GM21447 (cell line): ENCODE measurements around the gene NUP107.
"Not testable (repeated sequence)": the region's sequence is repeated elsewhere in the genome, so short reads cannot be mapped to it uniquely, and the experiment has no call there.

Source experiments
- ATAC-seq: cut with Tn5 transposase; IDR thresholded peaks from one replicate; pipeline ENCODE4 v1.9.1; 2021; ENCODE audit not compliant: unreplicated experiment

NUP107 gene

GRCh38 chr12:68686595-68687521 lies at the start of gene NUP107:
Gene NUP107 (plus strand): TSS chr12:68686978. CDS start chr12:68687066, 88 bp downstream.
- peak; percentile 93 for ATAC-seq

- ATAC-seq: not testable (repeated sequence)
These were observed 49.3 kb upstream of the NUP107 start for GRCh38 chr12:68637439-68637838.

DNA sequence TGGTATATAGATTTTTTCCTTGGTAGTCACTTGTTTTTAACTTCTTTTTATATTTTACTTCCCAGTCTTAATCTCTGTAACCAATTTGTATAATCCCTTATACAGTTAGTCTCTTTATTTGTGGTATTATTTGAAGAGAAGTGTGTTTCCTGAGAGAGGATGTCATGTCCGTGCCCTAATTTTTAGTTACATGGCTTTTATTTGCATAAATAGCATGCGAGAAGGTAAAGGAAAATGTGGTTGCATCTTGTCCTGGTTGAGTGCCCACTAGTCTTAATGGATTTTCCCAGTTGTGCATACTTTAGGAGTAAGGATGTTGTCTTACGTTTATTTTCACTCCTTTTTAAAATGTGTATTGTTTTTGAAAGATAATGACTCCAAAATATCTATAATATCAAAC lies 48.6 kb upstream of the NUP107 start:
- no peak for ATAC-seq

DNA sequence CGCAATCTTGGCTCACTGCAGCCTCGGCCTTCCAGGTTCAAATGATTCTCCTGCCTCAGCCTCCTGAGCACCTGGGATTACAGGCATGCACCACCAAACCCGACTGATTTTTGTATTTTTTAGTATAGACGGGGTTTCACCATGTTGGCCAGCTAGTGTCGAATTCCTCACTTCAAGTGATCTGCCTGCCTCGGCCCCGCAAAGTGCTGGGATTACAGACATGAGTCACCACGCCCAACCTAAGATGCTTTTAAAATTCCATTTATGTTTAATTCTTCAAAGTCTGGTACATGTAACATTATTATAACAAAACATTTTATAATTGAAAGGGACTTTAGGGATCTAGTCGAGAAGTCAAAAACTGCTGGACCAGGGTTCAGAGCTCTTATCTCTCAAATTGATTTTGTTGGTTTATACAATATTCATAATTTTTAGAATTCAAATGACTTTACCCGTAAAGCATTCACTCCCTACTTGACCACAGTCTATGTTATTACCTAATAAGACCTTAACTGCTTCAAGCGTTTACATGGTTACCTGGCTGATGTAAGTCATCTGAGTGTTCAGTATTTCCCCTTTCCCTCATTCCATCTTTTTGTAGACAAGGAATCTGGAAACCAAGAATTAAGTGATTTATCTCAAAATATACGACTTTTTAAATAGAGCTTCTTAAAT lies 47.9 kb upstream of the NUP107 start:
- no peak for ATAC-seq

GRCh38 chr12:68639396-68639767 lies 47.4 kb upstream of the NUP107 start:
- ATAC-seq: no peak

DNA sequence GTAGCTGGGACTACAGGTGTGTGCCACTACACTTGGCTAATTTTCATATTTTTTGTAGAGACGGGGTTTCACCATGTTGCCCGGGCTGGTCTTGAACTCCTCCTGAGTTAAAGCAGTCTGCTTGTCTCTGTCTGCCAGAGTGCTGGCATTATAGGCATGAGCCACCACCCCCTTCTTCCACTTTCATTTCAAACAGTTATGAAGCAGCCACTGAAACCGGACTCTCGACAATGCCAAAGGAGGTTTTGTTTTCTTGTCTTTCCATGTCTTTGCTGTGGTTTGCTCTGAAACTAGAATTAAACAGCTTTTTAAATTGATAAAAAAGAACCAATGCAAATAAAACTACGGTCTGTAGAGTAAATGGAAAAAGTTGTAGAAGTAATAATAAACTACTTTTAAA lies 45.6 kb upstream of the NUP107 start:
- peak; percentile 91 for ATAC-seq

GRCh38 chr12:68646484-68646883 lies 40.3 kb upstream of the NUP107 start:
- ATAC-seq: no peak

- no peak for ATAC-seq
These were observed 39.3 kb upstream of the NUP107 start for GRCh38 chr12:68647507-68647906.

GRCh38 chr12:68648179-68648578 lies 38.6 kb upstream of the NUP107 start:
- no peak for ATAC-seq

GRCh38 chr12:68665016-68665569 lies 21.7 kb upstream of the NUP107 start:
- no peak for ATAC-seq

DNA sequence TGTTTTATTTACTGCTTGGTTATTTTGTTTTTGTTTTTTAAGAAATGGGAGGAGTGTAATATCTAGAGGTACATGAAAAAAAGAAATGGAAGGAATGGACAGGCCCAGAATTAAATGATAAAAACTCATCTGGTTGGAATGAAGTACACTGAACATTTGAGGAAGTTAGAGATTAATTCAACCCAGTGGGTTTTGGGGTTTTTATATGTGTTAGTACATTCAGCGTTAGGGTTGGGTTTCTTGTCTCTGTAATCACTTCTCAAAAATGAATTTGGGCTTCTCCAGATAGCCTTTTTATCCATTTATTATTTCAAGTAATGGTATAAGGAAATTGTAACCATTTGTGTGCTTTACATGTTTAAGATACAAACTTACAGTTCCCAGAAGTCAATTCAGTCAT lies 19.5 kb upstream of the NUP107 start:
- no peak for ATAC-seq

DNA sequence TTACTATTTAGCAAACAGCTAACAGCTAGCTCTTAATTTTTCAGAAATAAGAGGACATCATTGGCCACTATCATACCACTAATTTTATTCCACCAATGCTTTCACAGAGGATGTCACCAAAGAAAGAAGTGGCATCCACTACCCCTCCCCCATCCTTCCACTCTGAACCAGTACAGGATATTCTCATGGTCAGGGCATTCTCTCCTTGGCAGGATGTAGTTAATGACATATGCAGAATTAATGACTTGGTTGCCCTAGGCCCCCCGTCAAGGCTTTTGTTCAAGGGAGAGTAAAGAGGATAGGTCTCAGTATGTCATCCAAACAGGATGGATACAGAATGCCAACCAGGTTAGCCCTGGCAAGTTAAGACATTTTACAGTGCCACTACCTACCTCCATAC lies 18.9 kb upstream of the NUP107 start:
- no peak for ATAC-seq

- ATAC-seq: no peak
These were observed 15.6 kb upstream of the NUP107 start for GRCh38 chr12:68671179-68671578.

GRCh38 chr12:68673788-68674187 lies 13.0 kb upstream of the NUP107 start:
- no peak for ATAC-seq

DNA sequence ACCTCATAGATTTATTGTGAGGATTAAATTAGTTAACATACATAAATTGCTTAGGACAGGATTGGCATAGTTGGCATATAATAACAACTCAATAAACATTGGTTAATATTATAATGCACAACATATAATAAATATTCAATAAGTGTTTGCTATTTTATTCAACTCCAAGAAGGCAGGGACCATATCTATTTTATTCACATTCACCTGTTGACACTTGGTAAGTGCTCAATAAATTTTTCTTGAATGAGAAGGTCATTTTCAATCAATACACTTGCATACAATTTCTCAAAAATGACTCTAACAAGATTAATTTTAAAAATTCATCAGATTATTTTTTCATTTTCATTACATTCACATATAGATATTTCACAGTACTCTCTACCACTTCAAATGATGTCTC lies 12.4 kb upstream of the NUP107 start:
- ATAC-seq: no peak

DNA sequence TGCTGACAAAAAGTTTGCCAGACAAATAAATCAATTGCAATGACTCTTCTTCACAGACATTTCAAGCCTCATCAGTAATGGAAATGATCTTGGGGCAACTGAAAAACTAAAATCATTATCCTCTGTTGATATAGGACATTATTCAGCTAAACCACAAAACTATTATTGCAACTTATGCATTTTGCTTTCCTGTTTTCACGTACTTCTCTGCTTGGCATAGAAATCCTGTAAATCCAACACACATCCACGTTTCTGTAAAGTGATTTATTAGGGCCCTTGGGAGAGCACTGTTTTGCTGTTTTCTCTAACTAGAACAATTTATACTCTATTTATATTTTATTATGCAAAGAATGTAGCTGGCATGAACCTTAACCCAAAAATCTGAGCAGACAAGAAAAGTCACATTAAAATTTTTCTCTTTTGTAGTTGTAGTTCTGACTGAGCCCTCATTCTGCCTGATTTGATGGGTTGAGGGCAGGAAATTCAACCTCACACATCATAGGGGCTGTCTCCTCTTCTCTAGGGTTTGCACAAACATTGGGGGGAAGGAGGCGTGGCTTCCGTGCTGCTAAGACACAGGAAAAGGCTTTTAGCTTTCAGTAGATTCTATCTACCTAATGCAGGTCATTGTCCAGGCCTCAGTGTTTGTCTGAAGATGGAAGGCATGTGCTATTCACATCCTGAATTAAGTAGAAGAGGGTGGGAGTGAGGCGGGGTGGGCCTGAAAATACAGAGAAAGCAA lies 11.5 kb upstream of the NUP107 start:
- ATAC-seq: no peak

- ATAC-seq: not testable (repeated sequence)
These were observed 9.9 kb upstream of the NUP107 start for GRCh38 chr12:68676854-68677253.

DNA sequence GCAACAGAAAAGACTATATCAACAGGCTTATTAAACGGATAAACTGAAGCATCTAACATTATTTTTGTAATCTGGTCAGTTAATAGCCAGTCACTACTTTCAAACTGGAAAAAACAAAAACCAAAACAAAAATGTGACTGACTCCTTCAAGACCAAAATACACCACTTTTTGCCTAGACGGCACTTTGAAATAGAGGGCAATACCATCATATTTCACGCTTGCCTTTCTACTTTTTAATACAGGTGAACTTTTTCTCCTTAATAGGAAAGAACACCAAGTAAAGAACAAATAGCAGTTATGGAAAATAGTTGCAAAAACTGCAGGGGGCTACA lies 550 bp upstream of the NUP107 start:
- ATAC-seq: no peak

DNA sequence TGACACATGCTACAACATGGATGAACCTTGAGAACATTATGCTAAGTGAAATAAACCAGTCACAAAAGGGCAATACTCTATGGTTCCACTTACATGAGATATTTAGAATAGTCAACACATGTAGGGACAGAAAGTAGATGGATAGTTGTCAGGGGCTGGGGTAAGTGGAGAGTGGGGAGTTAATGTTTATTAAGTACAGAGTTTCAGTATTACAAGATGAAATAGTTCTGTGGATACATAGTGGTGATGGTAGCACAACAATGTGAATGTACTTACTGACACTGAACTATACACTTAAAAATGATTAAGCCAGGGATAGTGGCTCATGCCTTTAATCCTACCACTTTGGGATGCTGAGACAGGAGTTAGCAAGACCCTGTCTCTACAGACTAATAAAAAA lies 8.7 kb downstream of the NUP107 start:
- ATAC-seq: no peak

- ATAC-seq: no peak
These were observed 12.7 kb downstream of the NUP107 start for GRCh38 chr12:68699486-68699885.

DNA sequence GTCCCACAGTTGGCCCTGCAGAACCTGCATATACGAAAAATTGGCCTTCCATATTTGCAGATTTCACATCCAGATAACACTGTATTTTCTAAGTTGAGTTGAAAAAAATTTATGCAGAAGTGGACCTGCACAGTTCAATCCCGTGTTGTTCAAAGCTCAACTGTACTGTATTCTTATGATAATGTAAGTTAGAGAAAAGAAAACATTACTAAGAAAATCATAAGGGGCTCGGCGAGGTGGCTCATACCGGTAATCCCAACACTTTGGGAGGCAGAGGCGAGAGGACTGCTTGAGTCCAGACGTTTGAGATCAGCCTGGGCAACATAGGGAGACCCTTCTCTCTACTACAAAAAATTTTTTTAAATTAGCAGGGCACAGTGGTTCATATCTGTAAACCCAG lies 41.0 kb downstream of the NUP107 start:
- no peak for ATAC-seq
